Measurements from ENCODE around the gene GADL1. TPM values are rescaled to one million over a fixed set of nuclear protein-coding genes. Genes with fewer than 3 reads are reported as not detected.

GADL1 gene
- total and polyA plus RNA-seq, 2 experiments from 2014 or later, result 13.5 to 16.9 TPM

- Histone ChIP-seq H3K4me1 (ENCODE audit: low read depth) (peaks cover 52% of the 10 kb centered on the region), H3K27ac (no peak overlapping the region), H3K4me3 (no peak overlapping the region), H3K36me3 (no peaks in the 10 kb centered on the region), H3K27me3 (no peaks in the 10 kb centered on the region), H3K9me3 (ENCODE audit: low read depth) (no peaks in the 10 kb centered on the region)
- no peak for TF ChIP-seq CTCF (IDR thresholded peaks at IDR 0.05; ENCODE audit: low read depth, low read length)
- DNase-seq (ENCODE audit: low read depth in 1 of 2, low spot score in 1 of 2), result no peak
Observed at GRCh38 chr3:30756218-30756617, 138.2 kb downstream of the GADL1 start.

GRCh38 chr3:30754426-30754825, 140.0 kb downstream of the GADL1 start:
- H3K27me3 ChIP-seq, result no peaks in the 10 kb centered on the region
- H3K27ac ChIP-seq, result no peak overlapping the region
- no peak for TF ChIP-seq CTCF (IDR thresholded peaks at IDR 0.05; ENCODE audit: low read depth, low read length)
- H3K4me1 ChIP-seq (ENCODE audit: low read depth), result peaks cover 34% of the 10 kb centered on the region
- DNase-seq (ENCODE audit: low read depth in 1 of 2, low spot score in 1 of 2), result no peak
- H3K9me3 ChIP-seq (ENCODE audit: low read depth), result no peaks in the 10 kb centered on the region
- no peak overlapping the region for H3K4me3 ChIP-seq
- H3K36me3 ChIP-seq, result no peaks in the 10 kb centered on the region

GRCh38 chr3:30753766-30754165, 140.7 kb downstream of the GADL1 start:
- no peaks in the 10 kb centered on the region for H3K9me3 ChIP-seq (ENCODE audit: low read depth)
- peaks cover 36% of the 10 kb centered on the region for H3K4me1 ChIP-seq (ENCODE audit: low read depth)
- H3K36me3 ChIP-seq, result no peaks in the 10 kb centered on the region
- no peaks in the 10 kb centered on the region for H3K27me3 ChIP-seq
- no peak overlapping the region for H3K4me3 ChIP-seq
- no peak for DNase-seq (ENCODE audit: low read depth in 1 of 2, low spot score in 1 of 2)
- no peak for TF ChIP-seq CTCF (IDR thresholded peaks at IDR 0.05; ENCODE audit: low read depth, low read length)
- H3K27ac ChIP-seq, result no peak overlapping the region

GRCh38 chr3:30752970-30753369, 141.5 kb downstream of the GADL1 start:
- H3K27ac ChIP-seq, result no peak overlapping the region
- DNase-seq (ENCODE audit: low read depth in 1 of 2, low spot score in 1 of 2), result peak in 1 of 2 donors; percentile 74

GRCh38 chr3:30752491-30752890, 142.0 kb downstream of the GADL1 start:
- Histone ChIP-seq H3K9me3 (ENCODE audit: low read depth) (no peaks in the 10 kb centered on the region), H3K27me3 (no peaks in the 10 kb centered on the region), H3K27ac (no peak overlapping the region), H3K4me1 (ENCODE audit: low read depth) (peaks cover 32% of the 10 kb centered on the region), H3K4me3 (no peak overlapping the region), H3K36me3 (no peaks in the 10 kb centered on the region)
- no peak for TF ChIP-seq CTCF (IDR thresholded peaks at IDR 0.05; ENCODE audit: low read depth, low read length)
- DNase-seq (ENCODE audit: low read depth in 1 of 2, low spot score in 1 of 2), result no peak

More at GRCh38 chr3:30752970-30753369, 141.5 kb downstream of the GADL1 start:
- Histone ChIP-seq H3K4me1 (ENCODE audit: low read depth) (peaks cover 35% of the 10 kb centered on the region), H3K36me3 (no peaks in the 10 kb centered on the region), H3K4me3 (no peak overlapping the region), H3K9me3 (ENCODE audit: low read depth) (no peaks in the 10 kb centered on the region), H3K27me3 (no peaks in the 10 kb centered on the region)
- no peak for TF ChIP-seq CTCF (IDR thresholded peaks at IDR 0.05; ENCODE audit: low read depth, low read length)

Measured in cardiac muscle cell (in vitro differentiated cells and primary cell).